Spleen (tissue), 11 donors: Measurements from ENCODE around the gene PDGFRB. TPM values are rescaled to one million over a fixed set of nuclear protein-coding genes. Genes with fewer than 3 reads are reported as not detected.

ENCODE experiments used
- DNase-seq: peaks from one replicate; pipeline ENCODE4 v3.0.0-alpha.2; 2020
- H3K27ac ChIP-seq, 8 donors: fragments of 200-600 bp; sonication (generic) in 7 of 8; 1 replicate in 4 of 8; 2 replicates in 4 of 8; pipeline versions ENCODE4 v1.5.0 to v1.8.0; 2016 to 2021; ENCODE audit warnings: inconsistent platforms in 4 of 8, mild to moderate bottlenecking in 4 of 8, moderate library complexity in 1 of 8
- H3K27me3 ChIP-seq, 7 donors: fragments of 200-600 bp; sonication (generic) in 6 of 7; replicated peaks in 1 of 7; 1 replicate in 4 of 7; 2 replicates in 3 of 7; pipeline versions ENCODE4 v1.5.0 to v1.8.0; 2016 to 2021; ENCODE audit warnings: inconsistent platforms in 3 of 7, mild to moderate bottlenecking in 1 of 7
- H3K36me3 ChIP-seq, 6 donors: fragments of 200-600 bp; sonication (generic) in 5 of 6; 1 replicate in 4 of 6; 2 replicates in 2 of 6; pipeline versions ENCODE4 v1.5.0 to v1.8.0; 2016 to 2021; ENCODE audit warnings: inconsistent platforms in 2 of 6
- H3K4me1 ChIP-seq, 6 donors: fragments of 200-600 bp; sonication (generic) in 5 of 6; 1 replicate in 3 of 6; 2 replicates in 3 of 6; pipeline versions ENCODE4 v1.5.0 to v1.8.0; 2016 to 2021; ENCODE audit warnings: inconsistent platforms in 3 of 6
- H3K4me3 ChIP-seq, 8 donors: fragments of 200-600 bp; sonication (generic) in 7 of 8; 1 replicate in 4 of 8; 2 replicates in 4 of 8; pipeline versions ENCODE4 v1.5.0 to v1.8.0; 2016 to 2021; ENCODE audit warnings: inconsistent platforms in 4 of 8, mild to moderate bottlenecking in 4 of 8, moderate library complexity in 2 of 8
- H3K9me3 ChIP-seq, 8 donors: fragments of 200-600 bp; sonication (generic) in 7 of 8; 1 replicate in 4 of 8; 2 replicates in 4 of 8; pipeline versions ENCODE4 v1.5.0 to v1.8.0; 2016 to 2021; ENCODE audit warnings: inconsistent platforms in 4 of 8
- POLR2A ChIP-seq, 3 donors: fragments of 450-650 bp; IDR thresholded peaks; one replicate each; pipeline ENCODE4 v1.5.1; 2017; ENCODE audit warnings: antibody characterized with exemption in 3 of 3, mild to moderate bottlenecking in 1 of 3
- POLR2AphosphoS5 ChIP-seq, 3 donors: sonication (generic); formaldehyde crosslinking; IDR thresholded peaks; one replicate each; pipeline ENCODE4 v1.5.1; 2017; ENCODE audit warnings: antibody characterized with exemption in 3 of 3
- WGBS, 5 donors: extraction: QIAGEN DNeasy Blood & Tissue Kit in 3 of 5; methylation state at CpG; one replicate each; pipeline versions ENCODE4 v1.1.5 to v1.1.7; 2013 to 2018; 5-methylcytosine and 5-hydroxymethylcytosine counted together
- intact Hi-C: fragments of 100-400 bp; cut with DNase I; formaldehyde crosslinking; loops from one replicate; pipeline ENCODE4 v1.15.0; 2023; ENCODE audit warnings: low total_unique reads
- polyA plus RNA-seq, 3 donors: library from polyadenylated mRNA; stranded (reverse); fragments of 200-250 nt; gene quantifications; one replicate each; pipeline ENCODE4 v1.2.1, GENCODE V29; 2013
- total RNA-seq, 7 donors: library from RNA; depleted of rRNA in 3 of 7; stranded (reverse); fragments of >200 nt in 3 of 7; fragmentation: NEBNext Ultra II Directional in 4 of 7; extraction: Animal tissue kit (Norgen Biotek cat#: 25700) in 4 of 7; gene quantifications; one replicate each; pipeline versions ENCODE4 v1.1.0 to v1.2.1, GENCODE V29; 2016 to 2021
- TF ChIP-seq, protein P1 (sequence below), 11 experiments: fragments of 200-600 bp in 7 of 11; fragments of 450-650 bp in 4 of 11; sonication (generic) in 4 of 11; IDR thresholded peaks in 8 of 11; conservative IDR thresholded peaks in 3 of 11; 1 replicate in 7 of 11; 2 replicates in 4 of 11; pipeline versions ENCODE4 v1.4.0 to v1.8.0; 2016 to 2021; ENCODE audit warnings: antibody characterized with exemption in 11 of 11, inconsistent platforms in 4 of 11, mild to moderate bottlenecking in 1 of 11
- donor health status: healthy with polysubstance abuse.
- donor health status: DM: no; HTN: no; CAD: no; lungs with moderate emphysema.
- donor health status: DM: no; HTN: no; CAD: no.
- donor health status: Bipolar disorder and iron deficiency.
- donor health status: healthy.
- donor health status: DM: no; HTN: no; CAD: no.
- donor health status: DM: yes; HTN: yes; CAD: no.

PDGFRB gene
- total and polyA plus RNA-seq, 10 donors = 12.8 to 144 (median 88.5) TPM

DNA sequence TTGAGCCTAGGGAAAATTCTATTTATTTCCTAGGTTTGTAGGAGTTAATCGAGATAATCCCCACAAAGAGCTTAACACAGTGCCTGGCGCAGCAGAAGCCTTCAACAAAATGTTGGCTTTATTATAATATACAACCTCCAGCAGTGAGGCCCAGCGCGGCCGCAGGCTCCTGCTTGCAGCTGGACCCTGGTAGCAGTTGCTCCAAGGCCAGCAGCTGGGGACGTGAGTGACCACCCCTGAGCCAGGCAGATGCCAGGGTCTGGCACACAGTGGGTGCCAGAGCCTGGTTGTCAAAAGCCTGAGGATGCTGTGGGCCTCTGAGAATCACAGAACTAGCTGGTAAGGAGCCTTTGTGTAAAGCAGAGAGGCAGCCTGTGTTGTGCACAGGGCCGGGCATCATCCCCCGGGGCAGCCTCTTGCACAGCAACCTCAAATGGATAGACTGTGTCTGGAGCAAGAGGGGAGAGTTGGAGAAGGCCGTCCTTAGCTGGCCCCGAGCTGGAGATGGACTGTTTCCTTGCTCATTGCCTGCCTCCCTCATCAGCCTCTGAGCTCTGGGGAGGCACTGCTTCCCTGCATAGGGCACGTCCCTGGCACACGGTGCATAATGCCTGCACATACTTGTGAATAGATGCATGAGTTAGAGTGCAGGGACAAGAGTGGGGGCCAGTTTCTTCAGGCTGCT lies 86.5 kb downstream of the PDGFRB start:
- H3K4me1 ChIP-seq = peaks cover 0 to 54% (median 13%) of the 10 kb centered on the region in 6 donors
- intact Hi-C loops = no loop called here
- H3K27ac ChIP-seq = no peak overlapping the region
- no peak overlapping the region for H3K4me3 ChIP-seq
- peak; percentile 71 for DNase-seq
- H3K36me3 ChIP-seq = peaks cover 0 to 31% (median 0%) of the 10 kb centered on the region in 6 donors
- H3K9me3 ChIP-seq = no peaks in the 10 kb centered on the region
- WGBS, 5 donors = 84 to 90% (median 86%) methylated on average over 8 to 12 of the region's 12 CpGs
- TF ChIP-seq, protein P1, sequence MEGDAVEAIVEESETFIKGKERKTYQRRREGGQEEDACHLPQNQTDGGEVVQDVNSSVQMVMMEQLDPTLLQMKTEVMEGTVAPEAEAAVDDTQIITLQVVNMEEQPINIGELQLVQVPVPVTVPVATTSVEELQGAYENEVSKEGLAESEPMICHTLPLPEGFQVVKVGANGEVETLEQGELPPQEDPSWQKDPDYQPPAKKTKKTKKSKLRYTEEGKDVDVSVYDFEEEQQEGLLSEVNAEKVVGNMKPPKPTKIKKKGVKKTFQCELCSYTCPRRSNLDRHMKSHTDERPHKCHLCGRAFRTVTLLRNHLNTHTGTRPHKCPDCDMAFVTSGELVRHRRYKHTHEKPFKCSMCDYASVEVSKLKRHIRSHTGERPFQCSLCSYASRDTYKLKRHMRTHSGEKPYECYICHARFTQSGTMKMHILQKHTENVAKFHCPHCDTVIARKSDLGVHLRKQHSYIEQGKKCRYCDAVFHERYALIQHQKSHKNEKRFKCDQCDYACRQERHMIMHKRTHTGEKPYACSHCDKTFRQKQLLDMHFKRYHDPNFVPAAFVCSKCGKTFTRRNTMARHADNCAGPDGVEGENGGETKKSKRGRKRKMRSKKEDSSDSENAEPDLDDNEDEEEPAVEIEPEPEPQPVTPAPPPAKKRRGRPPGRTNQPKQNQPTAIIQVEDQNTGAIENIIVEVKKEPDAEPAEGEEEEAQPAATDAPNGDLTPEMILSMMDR (IDR thresholded peaks at IDR 0.05 in 8 of 11, conservative IDR thresholded peaks at IDR 0.05 in 3 of 11) = no peak
- no peak for TF ChIP-seq POLR2A (IDR thresholded peaks at IDR 0.05)
- TF ChIP-seq POLR2AphosphoS5 (IDR thresholded peaks at IDR 0.05) = peak in 1 of 3 donors; percentile 10
- peaks cover 0 to 4% (median 0%) of the 10 kb centered on the region in 7 donors for H3K27me3 ChIP-seq

DNA sequence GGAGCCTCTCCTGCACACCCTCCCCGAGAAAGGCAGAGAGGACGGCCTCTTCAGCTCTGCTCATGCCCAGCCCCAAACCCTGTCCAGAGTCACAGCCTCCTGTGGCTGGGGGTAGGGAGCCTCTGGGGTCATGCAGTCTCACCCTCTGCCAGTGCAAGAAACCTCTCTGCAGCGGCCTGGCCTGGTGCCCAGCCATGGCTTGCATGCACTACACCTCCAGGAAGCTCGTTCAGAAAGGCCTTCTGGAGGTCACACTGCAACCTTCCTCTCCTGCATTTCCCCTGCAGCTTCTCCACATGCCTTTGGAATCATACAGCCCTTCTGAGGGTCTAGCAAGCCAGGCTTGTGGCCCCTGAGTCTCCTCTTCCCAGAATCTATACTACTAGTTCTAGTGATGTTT lies 87.2 kb downstream of the PDGFRB start:
- H3K27me3 ChIP-seq = peaks cover 0 to 4% (median 0%) of the 10 kb centered on the region in 7 donors
- peak; percentile 72 for DNase-seq
- peak in 1 of 3 donors; percentile 41 for TF ChIP-seq POLR2AphosphoS5 (IDR thresholded peaks at IDR 0.05)
- no peak for TF ChIP-seq POLR2A (IDR thresholded peaks at IDR 0.05)
- TF ChIP-seq, protein P1 (IDR thresholded peaks at IDR 0.05 in 8 of 11, conservative IDR thresholded peaks at IDR 0.05 in 3 of 11) = no peak
- peaks cover 0 to 31% (median 0%) of the 10 kb centered on the region in 6 donors for H3K36me3 ChIP-seq
- peaks cover 0 to 60% (median 13%) of the 10 kb centered on the region in 6 donors for H3K4me1 ChIP-seq
- peak overlapping the region in 1 of 8 donors; percentile 18 for H3K27ac ChIP-seq
- no peak overlapping the region for H3K4me3 ChIP-seq
- H3K9me3 ChIP-seq = no peaks in the 10 kb centered on the region
- 41 to 63% (median 47%) methylated on average over 3 to 4 of the region's 4 CpGs for WGBS, 5 donors
- intact Hi-C loops = no loop called here

DNA sequence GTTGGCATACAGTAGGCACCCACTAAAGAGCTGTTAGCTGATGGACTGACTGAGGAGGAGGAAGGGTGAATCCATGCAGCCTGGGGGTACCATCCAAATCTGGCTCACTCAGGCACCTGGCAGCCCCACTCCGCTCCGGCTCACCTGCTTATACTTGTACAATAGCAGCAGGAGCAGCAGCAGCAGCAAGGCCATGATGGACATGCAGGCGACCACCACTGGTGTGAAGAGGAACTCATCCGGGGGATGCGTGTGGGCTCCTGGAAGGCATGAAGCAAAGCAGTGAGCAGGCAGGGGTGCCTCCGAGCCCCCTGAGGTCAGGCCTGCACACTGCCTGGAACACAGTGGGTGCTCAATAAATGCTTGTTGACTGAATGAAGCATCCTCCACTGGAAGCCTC lies 87.6 kb downstream of the PDGFRB start:
- no peak overlapping the region for H3K4me3 ChIP-seq
- DNase-seq = no peak
- H3K4me1 ChIP-seq = peaks cover 0 to 64% (median 13%) of the 10 kb centered on the region in 6 donors
- H3K36me3 ChIP-seq = peaks cover 0 to 31% (median 0%) of the 10 kb centered on the region in 6 donors
- no peaks in the 10 kb centered on the region for H3K9me3 ChIP-seq
- H3K27ac ChIP-seq = peak overlapping the region in 3 of 8 donors; percentile 18 to 39 (median 30)
- peaks cover 0 to 4% (median 0%) of the 10 kb centered on the region in 7 donors for H3K27me3 ChIP-seq
- WGBS, 5 donors = 71 to 100% (median 94%) methylated on average over 1 to 6 of the region's 6 CpGs
- TF ChIP-seq POLR2AphosphoS5 (IDR thresholded peaks at IDR 0.05) = peak in 1 of 3 donors; percentile 34
- TF ChIP-seq, protein P1 (IDR thresholded peaks at IDR 0.05 in 8 of 11, conservative IDR thresholded peaks at IDR 0.05 in 3 of 11) = no peak
- intact Hi-C loops = no loop called here

DNA sequence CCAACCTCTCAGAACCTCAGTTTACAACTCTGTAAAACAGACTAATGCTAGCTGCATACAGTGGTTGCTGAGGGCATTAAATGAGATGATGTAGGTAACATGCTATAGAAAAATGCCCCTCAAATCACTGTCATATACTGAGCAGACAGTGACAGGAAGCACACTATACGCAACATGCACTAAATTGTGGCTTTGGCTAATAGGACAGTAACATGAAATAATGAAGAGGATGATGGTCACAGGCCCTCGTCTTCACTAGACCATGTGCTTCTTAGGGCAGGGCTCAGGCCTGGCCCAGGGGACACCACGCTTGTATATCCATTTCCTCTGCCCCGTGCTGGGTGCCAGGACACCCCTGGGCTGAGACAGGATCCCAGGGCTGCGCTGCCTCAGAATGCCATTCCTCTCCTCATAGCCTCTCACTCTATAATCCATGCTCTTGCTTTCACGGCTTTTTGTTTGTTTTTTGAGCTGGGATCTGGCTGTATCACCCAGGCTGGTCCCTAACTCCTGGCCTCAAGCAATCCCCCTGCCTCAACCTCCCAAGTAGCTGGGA lies 88.2 kb downstream of the PDGFRB start:
- 67 to 79% (median 71%) methylated on average over 6 of the region's 6 CpGs for WGBS, 5 donors
- H3K4me3 ChIP-seq = no peak overlapping the region
- H3K4me1 ChIP-seq = peaks cover 0 to 70% (median 13%) of the 10 kb centered on the region in 6 donors
- peaks cover 0 to 31% (median 0%) of the 10 kb centered on the region in 6 donors for H3K36me3 ChIP-seq
- H3K27ac ChIP-seq = peak overlapping the region in 3 of 8 donors; percentile 2 to 39 (median 30)
- intact Hi-C loops = no loop called here
- no peaks in the 10 kb centered on the region for H3K9me3 ChIP-seq
- H3K27me3 ChIP-seq = peaks cover 0 to 4% (median 0%) of the 10 kb centered on the region in 7 donors
- TF ChIP-seq POLR2A (IDR thresholded peaks at IDR 0.05) = no peak
- TF ChIP-seq POLR2AphosphoS5 (IDR thresholded peaks at IDR 0.05) = no peak
- TF ChIP-seq, protein P1 (IDR thresholded peaks at IDR 0.05 in 8 of 11, conservative IDR thresholded peaks at IDR 0.05 in 3 of 11) = no peak
- no peak for DNase-seq
